ENCODE data around the gene ARHGEF2. TPM values are rescaled to one million over a fixed set of nuclear protein-coding genes. Genes with fewer than 3 reads are reported as not detected.
"Not testable (repeated sequence)": the region's sequence is repeated elsewhere in the genome, so short reads cannot be mapped to it uniquely, and the experiment has no call there.

The ARHGEF2 gene
- total RNA-seq, 1 donor from 2014 or later, result 211 TPM

DNA sequence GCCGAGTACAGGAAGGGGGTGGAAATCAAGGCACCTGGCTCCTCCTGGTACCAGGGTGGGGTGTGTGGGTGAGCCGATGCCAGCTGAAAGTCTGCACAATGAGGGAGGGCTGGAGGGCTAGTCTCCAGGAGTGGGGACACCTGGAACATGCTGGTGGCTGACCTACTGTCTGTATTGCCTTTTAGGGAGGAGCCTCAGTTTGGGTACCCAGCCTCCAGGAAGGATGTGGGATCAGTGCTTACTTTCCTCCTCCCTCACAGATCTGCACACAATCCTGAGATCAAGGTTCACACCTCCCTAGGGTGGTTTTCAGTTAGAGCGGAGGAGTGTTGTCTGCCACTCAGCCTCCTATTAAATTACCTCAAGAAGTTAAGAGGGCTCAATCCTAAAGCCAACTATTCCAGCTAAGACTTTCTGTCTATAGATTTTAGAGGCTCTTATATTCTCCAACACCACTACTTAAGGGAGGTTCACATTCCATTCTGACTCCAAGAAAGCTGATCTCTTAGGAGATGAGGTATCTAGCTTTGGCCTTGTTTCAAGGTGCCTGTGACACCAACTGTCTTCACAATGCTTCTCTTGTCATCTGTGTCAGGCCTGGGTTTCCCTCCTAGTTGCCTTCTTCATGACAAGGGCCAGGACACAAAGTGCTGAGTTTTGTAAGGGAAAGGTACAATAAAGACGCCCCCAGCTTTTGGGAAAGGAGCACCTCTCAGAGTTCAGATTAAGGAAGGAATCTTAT lies 26.7 kb upstream of the ARHGEF2 start:
- Mint-ChIP-seq H3K4me1 (ENCODE audit: low read depth) (peaks cover 21% of the 10 kb centered on the region), H3K9me3 (no peaks in the 10 kb centered on the region), H3K27me3 (ENCODE audit: low read depth) (no peaks in the 10 kb centered on the region), H3K27ac (peak overlapping the region; percentile 68), H3K36me3 (ENCODE audit: low read depth) (peaks cover 21% of the 10 kb centered on the region), H3K4me3 (ENCODE audit: low read depth) (no peak overlapping the region)
- peak; percentile 14 for DNase-seq (ENCODE audit: low spot score)
- intact Hi-C loops (cut with micrococcal nuclease), result loop anchor here (10.0 kb wide), 1 partner anchor 60 kb away; the partner anchor contains the start of gene RAB25

DNA sequence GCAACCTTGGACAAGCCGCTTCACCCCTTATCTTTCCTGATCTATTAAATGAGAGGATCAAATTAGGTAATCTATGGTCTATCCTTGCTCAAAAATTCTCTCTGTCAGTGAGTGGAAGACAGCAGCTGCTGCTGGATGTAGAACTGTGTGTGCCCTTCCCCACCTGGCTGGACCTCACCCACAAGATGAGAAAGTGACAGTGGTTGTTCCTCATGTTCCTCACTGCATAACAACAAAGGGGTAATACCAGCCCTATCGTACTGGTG lies 25.5 kb upstream of the ARHGEF2 start:
- DNase-seq (ENCODE audit: low spot score), result no peak
- Mint-ChIP-seq H3K4me1 (ENCODE audit: low read depth) (peaks cover 21% of the 10 kb centered on the region), H3K27me3 (ENCODE audit: low read depth) (no peaks in the 10 kb centered on the region), H3K36me3 (ENCODE audit: low read depth) (peaks cover 14% of the 10 kb centered on the region), H3K27ac (no peak overlapping the region), H3K4me3 (ENCODE audit: low read depth) (no peak overlapping the region), H3K9me3 (no peaks in the 10 kb centered on the region)
- intact Hi-C loops (cut with micrococcal nuclease), result loop anchor here (10.0 kb wide), 1 partner anchor 61 kb away; the partner anchor contains the start of gene RAB25

DNA sequence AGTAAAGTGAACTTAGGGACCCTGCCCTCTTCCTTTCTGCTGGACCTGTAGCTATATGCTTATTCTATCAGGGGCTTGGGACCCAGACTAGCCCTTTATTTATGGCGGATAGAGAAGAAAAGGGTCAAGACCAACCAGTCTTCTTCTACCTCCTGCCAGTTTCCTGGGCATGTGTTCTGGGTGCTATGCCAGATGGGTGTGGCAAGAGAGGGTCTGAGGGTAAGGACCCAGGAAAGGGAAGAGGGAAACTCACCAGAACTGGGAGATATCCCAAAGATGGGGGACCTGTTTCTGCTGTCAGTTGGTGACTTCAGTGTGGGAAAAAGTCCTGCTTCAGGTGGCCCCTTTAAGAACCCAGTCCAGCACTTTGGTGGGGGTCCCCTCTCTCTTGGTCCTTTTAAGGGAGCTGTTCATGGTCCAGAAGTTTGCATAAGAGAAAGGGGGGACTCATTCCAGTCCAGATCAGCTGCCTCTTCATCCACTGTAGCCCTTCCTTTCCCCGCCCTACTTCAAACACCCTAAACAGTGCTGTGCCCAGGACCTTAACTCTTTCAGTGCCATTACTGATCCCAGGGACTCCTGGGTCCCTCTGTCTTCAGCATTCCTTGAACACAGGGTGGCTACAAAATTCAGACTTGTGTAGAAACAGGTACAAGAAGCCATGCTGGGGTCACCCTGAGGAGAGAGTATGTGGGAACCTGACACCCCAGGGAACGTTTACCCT lies 24.0 kb upstream of the ARHGEF2 start:
- Mint-ChIP-seq H3K27ac (no peak overlapping the region), H3K4me3 (ENCODE audit: low read depth) (no peak overlapping the region), H3K9me3 (no peaks in the 10 kb centered on the region), H3K27me3 (ENCODE audit: low read depth) (no peaks in the 10 kb centered on the region), H3K36me3 (ENCODE audit: low read depth) (peaks cover 7% of the 10 kb centered on the region), H3K4me1 (ENCODE audit: low read depth) (peaks cover 17% of the 10 kb centered on the region)
- DNase-seq (ENCODE audit: low spot score), result no peak
- intact Hi-C loops (cut with micrococcal nuclease), result loop anchor here (10.0 kb wide), 1 partner anchor 62 kb away; the partner anchor contains the start of gene RAB25

DNA sequence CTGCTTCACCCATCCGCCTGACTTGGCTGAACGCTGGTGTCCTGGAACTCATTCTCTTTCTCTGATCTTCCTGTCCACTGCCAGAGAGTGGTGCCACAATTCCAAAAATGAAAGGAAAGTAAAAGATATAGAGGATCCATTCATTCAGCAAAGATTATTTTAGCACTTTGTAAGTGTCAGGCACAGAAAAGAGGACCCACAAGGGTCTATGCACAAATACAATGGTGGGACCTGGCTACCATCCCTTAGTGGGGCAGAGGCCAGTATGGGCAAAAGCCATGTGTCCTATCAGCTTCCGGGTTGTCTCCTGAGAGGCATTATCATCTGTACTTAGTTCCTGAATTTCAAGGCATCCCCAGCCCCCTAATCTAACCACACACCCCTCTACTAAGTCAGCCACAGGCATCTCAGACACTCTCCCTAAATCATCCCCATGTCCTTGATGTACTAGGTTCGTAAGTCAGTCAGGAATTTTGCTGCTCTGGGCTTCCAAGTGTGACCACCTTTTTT lies 23.4 kb upstream of the ARHGEF2 start:
- peaks cover 17% of the 10 kb centered on the region for H3K4me1 Mint-ChIP-seq (ENCODE audit: low read depth)
- intact Hi-C loops (cut with micrococcal nuclease), result loop anchor here (10.0 kb wide), 1 partner anchor 63 kb away; the partner anchor contains the start of gene RAB25
- H3K27ac Mint-ChIP-seq, result no peak overlapping the region
- no peaks in the 10 kb centered on the region for H3K27me3 Mint-ChIP-seq (ENCODE audit: low read depth)
- H3K9me3 Mint-ChIP-seq, result no peaks in the 10 kb centered on the region
- peaks cover 2% of the 10 kb centered on the region for H3K36me3 Mint-ChIP-seq (ENCODE audit: low read depth)
- DNase-seq (ENCODE audit: low spot score), result no peak
- H3K4me3 Mint-ChIP-seq (ENCODE audit: low read depth), result no peak overlapping the region

DNA sequence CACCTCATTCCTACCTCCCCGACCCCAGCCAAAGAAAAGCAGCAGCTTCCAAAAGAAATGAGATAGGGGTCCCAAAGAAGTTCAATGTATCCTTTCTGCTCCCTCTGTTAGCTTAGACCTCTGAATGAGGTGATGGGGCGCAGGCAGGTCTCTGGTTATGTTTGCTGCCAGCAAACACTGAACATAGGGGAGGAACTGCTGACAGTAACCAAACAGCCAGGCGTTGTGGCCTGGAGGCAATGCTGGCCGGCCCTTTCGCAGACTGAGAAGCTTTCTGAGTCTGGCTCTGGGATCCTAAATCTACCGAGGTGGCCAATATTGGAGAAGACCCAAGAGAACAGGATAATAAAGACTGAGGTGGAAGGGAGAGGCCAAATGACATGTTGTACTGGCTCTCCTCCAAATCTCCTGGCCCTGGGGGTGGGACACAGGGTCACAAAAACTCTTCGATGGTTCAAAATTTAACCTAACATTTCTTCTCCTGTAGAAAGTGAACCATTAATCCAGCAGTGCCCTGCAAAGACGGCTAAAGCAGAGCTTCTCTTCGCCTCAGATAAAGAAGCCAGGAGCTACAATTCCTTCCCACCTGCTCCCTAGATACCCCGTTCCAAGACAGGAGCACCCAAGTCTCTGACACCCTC lies 22.8 kb upstream of the ARHGEF2 start:
- intact Hi-C loops (cut with micrococcal nuclease), result loop anchor here (10.0 kb wide), 1 partner anchor 64 kb away; the partner anchor contains the start of gene RAB25
- no peak overlapping the region for H3K27ac Mint-ChIP-seq
- no peaks in the 10 kb centered on the region for H3K27me3 Mint-ChIP-seq (ENCODE audit: low read depth)
- peaks cover 15% of the 10 kb centered on the region for H3K4me1 Mint-ChIP-seq (ENCODE audit: low read depth)
- H3K4me3 Mint-ChIP-seq (ENCODE audit: low read depth), result no peak overlapping the region
- DNase-seq (ENCODE audit: low spot score), result no peak
- H3K36me3 Mint-ChIP-seq (ENCODE audit: low read depth), result no peaks in the 10 kb centered on the region
- no peaks in the 10 kb centered on the region for H3K9me3 Mint-ChIP-seq

DNA sequence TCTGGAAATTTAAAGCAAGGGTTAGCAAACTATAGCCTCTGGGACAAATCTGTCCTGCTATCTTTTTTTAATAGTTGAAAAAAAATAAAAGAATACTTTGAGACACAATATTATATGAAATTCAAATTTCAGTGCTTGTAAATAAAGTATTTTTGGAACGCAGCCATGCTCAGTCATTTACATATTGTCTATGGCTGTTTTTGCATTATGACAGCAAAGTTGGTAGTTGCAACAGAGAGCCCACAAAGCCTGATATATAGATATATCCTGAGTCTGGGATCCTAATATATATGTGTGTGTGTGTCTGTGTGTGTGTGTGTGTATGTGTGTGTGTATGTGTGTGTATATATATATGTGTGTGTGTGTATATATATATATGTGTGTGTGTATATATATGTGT lies 21.6 kb upstream of the ARHGEF2 start:
- Mint-ChIP-seq H3K4me1 (ENCODE audit: low read depth) (peaks cover 13% of the 10 kb centered on the region), H3K36me3 (ENCODE audit: low read depth) (no peaks in the 10 kb centered on the region), H3K27me3 (ENCODE audit: low read depth) (no peaks in the 10 kb centered on the region), H3K4me3 (ENCODE audit: low read depth) (no peak overlapping the region), H3K27ac (no peak overlapping the region), H3K9me3 (no peaks in the 10 kb centered on the region)
- no peak for DNase-seq (ENCODE audit: low spot score)
- intact Hi-C loops (cut with micrococcal nuclease), result loop anchor here (10.0 kb wide), 1 partner anchor 65 kb away; the partner anchor contains the start of gene RAB25

DNA sequence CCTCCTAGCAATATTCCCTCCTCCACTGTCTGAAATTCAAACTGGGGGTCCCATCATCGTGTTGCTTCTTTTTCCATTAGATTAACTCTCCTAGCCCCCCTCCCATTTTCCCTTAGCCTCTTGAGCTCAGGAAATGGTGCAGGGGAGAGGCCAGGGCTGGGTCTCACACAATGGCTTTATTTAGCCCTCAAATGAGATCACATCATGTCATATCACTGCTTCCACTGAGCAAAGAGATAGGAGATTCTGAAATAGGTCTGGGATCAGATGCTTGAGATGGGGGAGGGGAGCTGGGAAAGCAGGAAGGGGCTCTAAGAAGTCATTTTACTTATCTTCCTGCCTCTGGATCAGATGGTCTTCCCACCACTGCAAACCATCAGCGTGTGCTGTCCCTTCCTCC lies 17.8 kb upstream of the ARHGEF2 start:
- Mint-ChIP-seq H3K27me3 (ENCODE audit: low read depth) (no peaks in the 10 kb centered on the region), H3K27ac (no peak overlapping the region), H3K36me3 (ENCODE audit: low read depth) (no peaks in the 10 kb centered on the region), H3K4me3 (ENCODE audit: low read depth) (no peak overlapping the region), H3K9me3 (no peaks in the 10 kb centered on the region), H3K4me1 (ENCODE audit: low read depth) (peaks cover 8% of the 10 kb centered on the region)
- no peak for DNase-seq (ENCODE audit: low spot score)
- intact Hi-C loops (cut with micrococcal nuclease), result no loop called here

DNA sequence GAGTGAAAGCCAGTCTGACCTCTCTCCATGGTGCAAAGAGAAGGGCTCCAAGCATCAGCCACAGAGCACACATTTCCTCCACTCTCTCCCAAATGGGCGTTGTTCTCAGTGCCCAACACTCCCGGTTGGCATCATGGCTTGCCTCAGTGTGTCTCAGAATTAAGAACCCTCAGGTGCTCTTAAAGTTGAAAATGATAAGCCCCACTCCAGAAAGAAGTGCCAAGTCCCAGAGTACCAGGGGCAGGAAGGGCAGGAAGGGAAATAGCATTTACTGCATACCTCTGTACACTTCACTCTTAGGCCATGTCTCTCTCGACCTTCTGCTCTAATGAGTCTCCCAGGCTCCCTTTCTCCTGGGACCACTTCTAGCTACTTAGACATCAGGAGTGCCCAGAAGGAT lies 15.2 kb upstream of the ARHGEF2 start:
- Mint-ChIP-seq H3K9me3 (no peaks in the 10 kb centered on the region), H3K27me3 (ENCODE audit: low read depth) (no peaks in the 10 kb centered on the region), H3K4me3 (ENCODE audit: low read depth) (no peak overlapping the region), H3K36me3 (ENCODE audit: low read depth) (no peaks in the 10 kb centered on the region), H3K4me1 (ENCODE audit: low read depth) (peaks cover 21% of the 10 kb centered on the region), H3K27ac (no peak overlapping the region)
- intact Hi-C loops (cut with micrococcal nuclease), result no loop called here
- DNase-seq (ENCODE audit: low spot score), result no peak

DNA sequence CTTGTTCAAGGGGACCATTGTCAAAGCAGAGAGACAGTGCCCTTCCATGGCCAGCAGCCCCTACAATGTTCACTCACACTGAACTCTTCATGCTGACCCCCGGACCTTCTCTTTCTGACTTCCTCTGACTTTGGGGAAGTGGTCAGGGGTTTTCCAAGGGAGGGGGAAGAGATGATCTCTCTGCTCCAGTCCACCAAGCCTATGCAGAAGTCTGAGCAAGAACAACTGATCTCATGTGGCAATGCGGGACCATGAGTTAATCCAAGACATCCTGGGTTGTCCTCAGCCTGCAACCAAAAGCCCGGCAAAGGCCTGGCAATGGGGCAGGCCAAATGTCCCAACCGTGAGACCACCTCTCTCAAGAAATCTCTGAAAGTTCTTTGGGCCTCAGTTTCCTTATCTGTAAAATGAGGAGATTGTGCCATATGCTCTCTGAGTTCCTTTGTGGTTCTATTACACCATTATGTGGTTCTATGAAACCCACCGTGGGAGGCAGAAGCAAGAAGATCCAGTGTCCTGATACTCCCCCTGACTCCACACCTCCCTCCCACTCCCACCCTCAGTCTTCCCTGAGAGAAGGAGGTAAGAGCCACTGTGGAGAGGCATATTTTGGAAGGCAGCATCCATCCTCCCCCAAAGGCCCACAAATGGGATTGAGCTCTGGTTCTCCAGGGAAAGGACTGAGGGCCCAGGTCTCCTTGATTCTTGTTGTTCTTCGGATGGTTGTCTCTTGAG lies 11.8 kb upstream of the ARHGEF2 start:
- H3K4me3 Mint-ChIP-seq (ENCODE audit: low read depth), result no peak overlapping the region
- DNase-seq (ENCODE audit: low spot score), result no peak
- H3K36me3 Mint-ChIP-seq (ENCODE audit: low read depth), result no peaks in the 10 kb centered on the region
- H3K27me3 Mint-ChIP-seq (ENCODE audit: low read depth), result no peaks in the 10 kb centered on the region
- intact Hi-C loops (cut with micrococcal nuclease), result no loop called here
- peaks cover 15% of the 10 kb centered on the region for H3K4me1 Mint-ChIP-seq (ENCODE audit: low read depth)
- no peaks in the 10 kb centered on the region for H3K9me3 Mint-ChIP-seq
- no peak overlapping the region for H3K27ac Mint-ChIP-seq

DNA sequence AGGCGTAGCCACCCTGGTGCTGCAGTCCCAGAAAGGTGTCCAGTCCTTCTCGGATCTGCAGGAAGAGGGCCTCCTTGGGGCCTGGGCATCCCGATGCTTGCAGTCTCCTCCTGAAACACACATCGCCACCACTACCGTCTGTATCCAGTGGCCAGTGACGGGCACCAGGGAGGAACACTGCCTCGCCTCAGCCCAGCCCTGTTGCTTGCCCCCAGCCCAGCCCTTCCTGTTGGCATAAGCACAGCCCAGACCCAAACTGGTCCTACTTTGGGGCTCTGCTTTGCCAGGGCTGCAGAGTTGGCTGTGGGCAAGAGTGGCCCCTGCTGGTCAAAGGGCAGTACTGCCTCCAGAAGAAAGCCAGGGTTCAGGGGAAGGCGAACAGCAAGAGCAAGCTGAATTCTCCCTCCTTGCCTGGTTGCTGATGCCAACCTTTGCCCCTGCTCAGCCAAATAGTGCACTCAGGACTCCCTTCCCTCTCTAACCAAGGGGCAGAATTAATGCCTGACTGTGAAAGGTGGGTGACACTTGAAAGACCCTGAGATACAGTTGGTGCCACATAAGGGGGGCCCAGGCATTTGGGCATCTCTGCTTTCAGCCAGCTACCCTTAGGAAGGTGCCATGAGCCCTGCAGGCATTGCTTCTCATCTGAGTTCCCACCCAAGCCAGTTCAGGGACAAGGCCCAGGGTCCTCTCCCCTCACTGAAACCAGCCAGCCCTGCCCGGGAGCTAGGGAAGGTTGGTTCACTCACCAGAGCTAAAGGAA lies 11.1 kb upstream of the ARHGEF2 start:
- Mint-ChIP-seq H3K27me3 (ENCODE audit: low read depth) (no peaks in the 10 kb centered on the region), H3K4me1 (ENCODE audit: low read depth) (peaks cover 15% of the 10 kb centered on the region), H3K4me3 (ENCODE audit: low read depth) (no peak overlapping the region), H3K27ac (no peak overlapping the region), H3K9me3 (no peaks in the 10 kb centered on the region), H3K36me3 (ENCODE audit: low read depth) (no peaks in the 10 kb centered on the region)
- DNase-seq (ENCODE audit: low spot score), result peak; percentile 72
- intact Hi-C loops (cut with micrococcal nuclease), result loop anchor here (1.0 kb wide), 2 partner anchors 51 to 55 kb away; partner anchors contain the start of gene KHDC4

DNA sequence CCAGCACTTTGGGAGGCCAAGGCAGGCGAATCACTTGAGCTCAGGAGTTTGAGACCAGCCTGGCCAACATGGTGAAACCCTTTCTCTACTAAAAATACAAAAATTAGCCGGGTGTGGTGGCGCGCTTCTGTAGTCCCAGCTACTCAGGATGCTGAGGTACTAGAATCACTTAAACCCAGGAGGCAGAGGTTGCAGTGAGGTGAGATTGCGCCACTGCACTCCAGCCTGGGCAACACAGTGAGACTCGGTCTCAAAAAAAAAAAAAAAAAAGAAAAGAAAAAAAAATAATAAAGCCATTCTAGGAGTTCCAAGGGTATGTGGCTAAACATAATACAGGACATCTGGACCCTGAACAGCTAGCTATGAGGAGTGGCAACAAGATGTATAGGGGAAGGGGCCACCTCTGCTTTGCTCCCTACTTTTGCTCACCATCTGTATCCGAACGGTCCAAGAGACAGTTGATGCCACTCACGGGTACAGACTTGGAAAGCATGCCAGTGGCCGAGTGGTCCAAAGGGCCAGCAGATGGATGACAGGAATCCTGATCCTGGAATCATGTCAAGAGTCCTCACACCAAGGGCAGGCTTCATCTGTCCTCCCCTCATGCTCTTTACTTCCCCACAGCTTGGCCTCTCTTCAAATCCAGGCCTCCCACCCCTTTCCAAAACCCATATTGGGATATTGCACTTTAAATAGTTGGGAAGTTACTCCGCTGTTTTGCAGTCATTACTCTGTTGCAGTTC lies 6.7 kb upstream of the ARHGEF2 start:
- H3K27me3 Mint-ChIP-seq (ENCODE audit: low read depth); H3K27ac Mint-ChIP-seq; DNase-seq (ENCODE audit: low spot score); intact Hi-C loops (cut with micrococcal nuclease); H3K9me3 Mint-ChIP-seq; H3K4me3 Mint-ChIP-seq (ENCODE audit: low read depth): not testable (repeated sequence)
- H3K36me3 Mint-ChIP-seq (ENCODE audit: low read depth), result peaks cover 19% of the 10 kb centered on the region
- H3K4me1 Mint-ChIP-seq (ENCODE audit: low read depth), result peaks cover 43% of the 10 kb centered on the region

All from activated T-helper 2 cell treated with anti-CD3 and anti-CD28 coated beads, Interferon-gamma antibody, Interleukin-2, Interleukin-4, amounts not matched to agents 10 μg/mL and 5 μg/mL and 100 μg/mL, durations not matched to agents 14 hours and 24 hours and 36 hours (primary cell).